IPS-NIHi7 (cell line): ENCODE data around the gene TSPAN15.

ENCODE experiments used
- DNase-seq: peaks from one replicate; pipeline ENCODE4 v3.0.0; 2012; ENCODE audit warnings: mixed read lengths; ENCODE audit errors: extremely low spot score

The TSPAN15 gene

DNA sequence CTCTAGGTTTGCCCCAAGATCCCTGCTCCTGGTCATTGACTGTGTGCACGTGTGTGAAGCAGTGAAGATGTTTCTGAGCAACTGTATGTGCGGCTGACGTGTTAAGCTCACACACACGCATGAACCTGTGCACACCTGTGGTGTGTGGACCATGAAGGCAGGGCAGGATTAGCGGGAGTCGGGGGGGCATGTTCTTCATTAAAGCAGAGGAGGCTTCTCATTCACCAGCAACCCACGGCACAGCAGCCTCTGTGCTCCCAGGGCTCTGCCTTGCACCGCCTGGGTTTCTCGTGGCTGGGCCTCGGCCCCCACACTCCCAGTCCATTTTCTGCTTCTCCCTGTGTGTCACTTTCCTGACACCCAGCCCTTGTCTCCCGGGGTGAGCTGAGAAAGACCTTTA is 33.7 kb upstream of the TSPAN15 start:
- no peak for DNase-seq

DNA sequence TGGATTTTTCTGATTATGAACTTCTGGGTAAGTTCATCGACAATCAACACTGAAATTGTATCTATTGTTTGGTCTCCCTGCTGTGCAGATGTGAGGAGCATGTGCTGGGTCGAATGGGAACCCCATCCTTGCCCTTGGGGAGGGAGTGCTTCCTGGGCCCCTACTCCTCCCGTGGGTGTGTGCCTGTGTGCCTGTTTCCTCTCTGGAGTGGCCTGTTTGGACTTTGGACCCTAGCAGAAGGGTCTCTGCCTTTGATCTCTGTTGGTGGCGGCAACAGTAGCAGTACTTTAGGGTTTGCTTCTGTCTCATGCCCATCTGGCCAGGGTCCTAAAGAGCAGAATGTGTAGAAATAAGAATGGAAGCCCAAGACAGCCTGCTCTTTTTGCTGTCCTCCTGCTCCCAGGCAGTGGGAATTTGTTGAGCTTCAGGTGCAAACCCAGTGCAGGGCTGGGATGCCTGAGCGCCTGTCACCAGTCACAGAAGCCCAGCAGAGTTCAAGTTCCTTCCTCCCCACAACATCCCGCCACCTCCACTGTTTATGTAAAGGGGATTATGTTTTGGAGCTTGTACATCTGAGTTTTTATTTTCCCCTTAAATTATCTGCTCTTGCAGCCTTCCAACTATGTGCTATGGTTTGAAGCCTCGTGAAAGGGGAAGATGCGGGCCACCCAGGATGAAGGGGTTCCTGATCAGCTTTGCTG is 33.1 kb upstream of the TSPAN15 start:
- no peak for DNase-seq

DNA sequence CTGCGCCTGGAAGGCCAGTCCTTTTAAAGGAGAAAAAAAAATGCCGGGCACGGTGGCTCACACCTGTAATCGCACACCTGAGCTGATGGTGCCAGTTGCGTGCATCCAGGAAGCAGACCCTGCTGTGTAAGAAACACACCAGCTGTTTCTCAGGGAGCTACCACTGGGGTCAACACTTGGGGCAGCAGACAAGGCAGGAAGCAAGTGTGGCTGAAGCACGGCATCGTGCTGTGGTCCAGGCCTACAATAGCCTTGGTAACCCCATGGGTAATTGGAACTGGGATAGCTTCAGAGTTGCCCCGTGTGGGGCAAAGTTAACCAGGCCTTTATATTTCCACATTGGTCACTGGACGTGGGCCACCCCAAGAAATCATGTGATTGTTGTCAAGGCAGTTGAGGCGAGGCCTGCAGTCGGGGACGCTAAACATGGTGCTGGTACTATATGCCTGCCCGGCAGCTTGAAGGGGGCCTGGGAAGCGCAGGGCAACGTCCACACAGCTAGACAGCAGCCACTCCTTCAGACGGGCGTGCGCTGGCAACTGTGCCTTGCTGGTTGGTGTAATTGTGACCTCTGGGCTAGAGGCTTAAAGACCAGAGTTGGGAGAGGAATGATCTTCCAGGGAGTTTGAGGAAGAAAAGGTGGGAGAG is 32.0 kb upstream of the TSPAN15 start:
- DNase-seq, result no peak

DNA sequence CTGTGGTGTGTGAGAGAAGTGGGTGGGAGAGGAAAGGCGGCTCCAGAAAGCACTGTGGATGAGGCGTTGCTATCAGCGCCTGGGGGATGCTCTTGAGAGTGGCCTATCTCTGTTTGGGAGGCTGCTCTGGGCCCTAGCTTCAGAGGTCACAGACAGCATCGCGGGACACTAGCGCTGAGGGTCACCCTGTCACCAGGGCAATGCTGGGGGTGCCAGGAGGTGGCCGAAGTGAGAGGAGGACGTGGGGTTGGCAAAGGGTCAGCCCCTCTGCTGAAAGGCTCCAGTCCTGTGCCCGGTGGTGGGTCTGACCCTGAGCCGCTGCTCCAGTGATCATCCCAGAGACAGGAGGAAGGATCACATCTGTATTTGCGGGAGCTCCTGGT is 31.5 kb upstream of the TSPAN15 start:
- DNase-seq, result no peak

DNA sequence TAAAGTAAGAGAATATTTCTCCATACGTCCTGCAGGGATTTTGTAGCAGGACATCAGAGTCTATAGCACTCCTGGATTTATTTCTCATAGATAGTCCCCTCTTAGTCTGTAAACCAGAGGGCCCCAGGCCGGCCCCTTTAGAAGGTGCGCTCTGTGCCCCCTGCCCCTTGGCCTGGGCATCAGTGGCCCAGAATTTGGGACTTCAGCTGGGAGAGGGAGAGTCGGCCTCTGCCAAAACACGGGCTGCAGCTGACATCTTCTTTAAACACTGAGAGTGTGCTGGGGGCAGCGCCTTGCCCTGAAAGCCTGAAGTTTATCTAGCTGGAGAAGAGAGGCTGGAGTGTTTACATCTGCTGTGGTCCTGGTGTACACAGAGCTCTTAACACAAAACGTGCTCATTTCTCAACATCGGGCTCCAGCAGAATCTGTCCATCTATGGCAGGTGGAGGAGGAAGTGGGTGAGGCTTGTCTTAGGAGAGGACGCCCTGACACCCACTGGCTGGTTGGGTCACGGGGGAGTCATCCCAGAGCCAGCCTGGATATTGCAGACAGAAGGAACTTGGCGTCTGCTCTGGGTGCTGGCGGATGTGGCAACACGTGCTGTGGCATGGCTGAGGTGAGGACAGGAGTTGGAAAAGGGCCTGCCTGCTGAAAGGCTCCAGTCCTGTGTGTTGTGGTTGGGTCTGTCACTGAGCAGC is 29.5 kb upstream of the TSPAN15 start:
- no peak for DNase-seq

DNA sequence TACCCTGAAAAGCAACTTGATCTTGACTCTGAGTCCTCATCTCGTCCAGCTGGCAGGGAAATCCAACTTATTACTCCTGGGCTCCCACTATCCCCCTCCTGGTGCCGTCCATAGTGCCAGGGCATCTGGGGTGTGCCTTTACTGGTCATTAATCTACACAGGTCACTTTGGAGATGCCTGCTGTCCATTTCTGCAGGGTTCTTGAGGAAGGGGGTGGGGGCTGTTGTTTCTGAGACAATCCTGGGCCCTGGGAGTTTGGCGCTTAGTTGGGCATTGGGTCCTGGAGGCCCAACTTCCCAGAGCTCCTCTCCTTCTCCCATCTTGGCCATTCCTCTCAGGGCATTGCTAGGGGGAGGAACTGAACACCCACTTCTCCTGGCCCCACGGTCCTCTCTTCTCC is 28.6 kb upstream of the TSPAN15 start:
- no peak for DNase-seq

DNA sequence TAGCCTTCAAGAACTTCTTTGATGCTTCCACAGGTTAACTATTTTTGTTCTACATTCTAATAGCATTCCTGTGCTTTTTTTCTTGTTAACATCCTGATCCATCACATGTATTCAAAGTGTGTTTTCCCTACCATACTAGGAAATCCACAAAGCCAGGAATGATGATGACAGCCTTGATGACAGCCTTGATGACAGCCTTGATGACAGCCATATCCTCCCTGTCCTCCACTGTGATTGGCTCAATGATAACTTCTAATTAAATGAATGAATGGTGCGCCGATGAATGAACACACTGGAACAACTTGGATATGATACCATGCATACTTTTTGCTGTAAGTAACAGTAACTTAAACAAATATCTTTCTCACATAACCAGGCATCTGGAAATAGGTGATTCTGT is 26.2 kb upstream of the TSPAN15 start:
- no peak for DNase-seq

DNA sequence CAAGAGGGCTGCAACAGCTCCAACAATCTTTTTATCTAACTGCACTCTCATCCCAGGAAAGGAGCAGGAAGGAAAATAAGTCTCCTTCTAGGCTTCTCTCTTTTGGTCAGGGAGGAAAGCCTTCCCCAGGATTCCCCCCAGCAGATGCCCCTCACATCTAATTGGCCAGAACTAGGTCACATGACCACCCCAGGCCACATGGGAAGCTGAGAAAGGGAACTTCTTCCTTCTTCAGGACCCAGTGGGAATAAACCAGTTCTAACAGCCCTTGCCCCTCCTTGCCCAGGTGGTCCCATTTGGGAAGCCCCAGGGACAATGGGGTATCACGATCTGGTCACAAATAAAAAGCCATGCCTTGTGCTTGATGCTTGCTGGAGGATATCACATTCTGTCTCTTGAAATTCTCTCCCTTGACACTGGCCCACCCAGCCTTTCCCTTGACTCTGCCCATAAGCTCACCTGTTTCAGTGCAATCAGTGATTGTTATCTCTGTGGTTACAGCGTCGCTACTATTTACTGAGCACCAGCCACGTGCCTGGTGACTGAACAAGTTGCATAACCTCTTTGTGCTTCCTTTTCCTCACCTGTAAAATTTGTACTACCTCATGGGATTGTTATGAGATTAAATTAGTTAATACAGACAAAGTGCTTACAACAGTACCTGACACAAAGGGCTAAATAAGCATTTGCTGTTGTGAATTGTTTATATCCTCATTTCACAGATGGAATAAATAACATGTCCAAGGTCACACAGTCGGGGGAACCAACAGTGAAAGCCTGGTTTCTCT is 25.6 kb upstream of the TSPAN15 start:
- DNase-seq, result no peak

DNA sequence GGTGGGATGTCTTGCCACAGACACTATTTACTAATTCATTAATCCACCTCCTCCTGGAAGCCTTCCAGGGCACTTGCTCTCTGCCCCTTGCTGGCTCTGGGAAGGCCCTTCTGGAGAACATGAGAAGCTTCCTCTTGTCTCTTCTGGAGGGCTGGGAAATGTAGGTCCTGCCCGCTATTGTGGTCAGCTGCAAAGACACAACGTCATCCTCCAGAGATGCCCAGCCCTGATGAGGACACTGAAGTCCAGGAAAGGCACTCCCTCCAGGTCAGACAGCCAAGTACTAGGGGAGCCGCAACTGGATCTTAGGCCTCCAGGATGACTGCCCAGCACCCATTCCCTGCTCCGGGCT is 24.9 kb upstream of the TSPAN15 start:
- no peak for DNase-seq

DNA sequence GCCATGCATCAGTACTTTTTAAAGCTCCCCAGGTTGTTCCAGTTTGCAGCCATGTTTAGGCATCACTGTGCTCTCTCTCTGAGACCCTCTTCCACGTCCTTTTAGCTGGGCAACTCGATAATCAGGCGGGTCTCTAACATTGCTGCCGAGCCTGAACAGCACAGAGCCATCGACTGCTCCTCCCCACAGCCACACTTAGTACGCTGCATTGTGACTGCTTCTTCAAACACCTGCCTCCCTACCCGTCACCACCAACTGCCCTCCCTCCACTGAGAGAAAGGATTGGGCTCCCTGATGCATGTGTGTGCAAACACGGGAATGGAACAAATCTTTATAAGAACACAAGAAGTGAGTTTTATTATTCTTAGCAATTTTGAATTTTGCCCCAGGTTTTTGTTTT is 23.1 kb upstream of the TSPAN15 start:
- no peak for DNase-seq

DNA sequence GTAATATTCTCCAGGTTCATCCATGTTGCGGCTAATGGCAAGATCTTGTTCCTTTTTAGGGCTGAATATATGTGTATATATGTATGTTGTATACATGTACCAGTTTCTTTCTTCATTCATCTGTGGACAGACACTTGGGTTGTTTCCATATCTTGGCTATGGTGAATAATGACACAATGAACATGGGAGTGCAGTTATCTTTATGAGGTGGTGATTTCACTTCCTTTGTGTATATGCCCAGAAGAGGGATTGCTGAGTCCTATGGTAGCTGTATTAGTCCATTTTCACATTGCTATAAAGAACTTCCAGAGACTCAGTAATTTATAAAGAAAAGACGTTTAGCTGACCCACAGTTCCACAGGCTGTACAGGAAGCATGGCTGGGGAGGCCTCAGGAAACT is 17.1 kb upstream of the TSPAN15 start:
- no peak for DNase-seq

DNA sequence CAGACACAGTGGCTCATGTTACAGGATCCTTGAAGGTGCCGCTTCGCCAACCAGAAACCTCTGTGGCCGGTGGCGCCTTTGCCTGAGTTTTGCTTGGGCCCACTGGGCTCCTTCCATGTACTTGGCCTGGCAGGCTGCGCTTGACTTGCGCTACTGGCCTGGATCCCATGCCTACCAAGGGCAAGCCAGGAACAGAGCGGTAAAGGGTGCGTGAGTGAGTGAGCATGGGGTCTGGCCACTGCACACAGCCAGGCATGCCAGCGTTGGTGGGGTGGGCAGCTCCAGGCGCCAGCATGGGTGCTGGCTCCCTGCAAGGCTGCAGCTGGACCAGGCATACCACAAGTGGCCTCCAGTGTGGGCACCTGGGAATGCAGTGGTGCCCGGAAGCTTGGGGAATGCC is 16.3 kb upstream of the TSPAN15 start:
- DNase-seq, result no peak

DNA sequence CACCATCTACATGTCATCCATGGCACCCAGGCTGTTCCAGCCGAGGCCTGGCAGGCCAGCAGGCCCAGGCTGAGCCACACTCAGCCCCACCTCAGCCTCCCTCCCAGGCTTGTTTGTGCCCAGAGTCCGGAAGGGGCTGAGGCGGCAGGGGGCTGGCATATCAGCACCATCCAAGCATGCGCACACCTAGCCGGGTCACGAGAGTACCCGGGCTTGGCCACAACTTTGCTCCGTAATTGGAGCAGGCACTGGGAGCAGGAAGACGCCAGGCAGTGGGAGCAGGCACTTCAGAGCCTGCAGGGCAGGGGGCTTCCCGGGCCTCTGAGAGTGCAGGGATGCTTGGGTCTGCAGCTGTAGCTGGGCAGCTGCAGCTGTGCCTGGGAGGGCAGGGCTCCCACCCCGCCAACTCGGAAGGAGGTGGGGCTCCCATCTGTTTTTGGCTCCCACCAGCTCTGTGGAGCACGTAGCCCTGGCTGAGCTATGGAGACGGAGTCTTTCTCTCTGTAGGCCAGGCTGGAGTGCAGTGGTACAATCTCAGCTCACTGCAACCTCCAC is 15.2 kb upstream of the TSPAN15 start:
- DNase-seq, result no peak

DNA sequence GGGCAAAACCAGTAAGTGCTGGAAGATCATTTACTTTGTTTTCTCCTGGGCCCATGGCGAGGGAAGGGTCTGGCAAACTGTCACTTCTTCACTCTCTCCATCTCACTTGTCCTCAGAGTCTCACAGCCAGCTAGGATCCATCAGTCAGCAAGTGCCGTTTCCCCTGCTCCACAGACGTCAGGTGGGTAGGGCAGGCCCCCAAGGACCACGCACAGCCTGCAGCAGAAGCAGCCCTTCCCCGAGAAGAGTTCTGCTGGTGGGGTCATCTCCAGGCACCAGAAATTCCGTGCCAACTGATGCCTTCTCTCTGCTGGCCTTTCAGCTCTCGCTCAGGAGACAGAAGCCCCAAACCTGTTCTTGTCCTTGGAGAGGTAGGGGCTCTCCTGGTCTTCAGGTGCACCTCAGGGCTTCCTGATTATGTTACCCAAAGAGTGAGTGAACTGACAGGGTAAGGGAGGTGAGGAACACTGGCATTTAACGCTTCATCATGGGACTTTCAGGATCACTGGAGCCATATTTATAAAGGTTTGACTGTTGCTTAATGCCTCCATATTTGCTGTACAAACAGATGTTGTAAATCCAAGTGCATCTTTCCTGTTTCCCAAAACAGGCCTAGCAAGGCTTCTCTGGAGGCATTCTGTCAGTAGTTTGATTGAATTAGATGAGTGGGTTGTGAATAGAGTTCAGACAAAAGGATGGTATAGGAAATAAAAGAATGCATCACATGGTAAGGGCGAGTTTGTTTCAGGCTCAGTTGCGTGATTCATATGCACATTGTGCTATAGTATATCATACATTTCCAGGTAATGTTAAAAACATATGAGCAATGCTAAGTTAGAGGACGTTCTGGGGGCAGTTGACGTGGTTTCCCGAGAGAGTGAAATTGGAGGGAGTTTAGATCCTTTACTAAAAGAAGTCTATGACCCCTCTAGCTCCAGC is 13.7 kb upstream of the TSPAN15 start:
- DNase-seq, result no peak

DNA sequence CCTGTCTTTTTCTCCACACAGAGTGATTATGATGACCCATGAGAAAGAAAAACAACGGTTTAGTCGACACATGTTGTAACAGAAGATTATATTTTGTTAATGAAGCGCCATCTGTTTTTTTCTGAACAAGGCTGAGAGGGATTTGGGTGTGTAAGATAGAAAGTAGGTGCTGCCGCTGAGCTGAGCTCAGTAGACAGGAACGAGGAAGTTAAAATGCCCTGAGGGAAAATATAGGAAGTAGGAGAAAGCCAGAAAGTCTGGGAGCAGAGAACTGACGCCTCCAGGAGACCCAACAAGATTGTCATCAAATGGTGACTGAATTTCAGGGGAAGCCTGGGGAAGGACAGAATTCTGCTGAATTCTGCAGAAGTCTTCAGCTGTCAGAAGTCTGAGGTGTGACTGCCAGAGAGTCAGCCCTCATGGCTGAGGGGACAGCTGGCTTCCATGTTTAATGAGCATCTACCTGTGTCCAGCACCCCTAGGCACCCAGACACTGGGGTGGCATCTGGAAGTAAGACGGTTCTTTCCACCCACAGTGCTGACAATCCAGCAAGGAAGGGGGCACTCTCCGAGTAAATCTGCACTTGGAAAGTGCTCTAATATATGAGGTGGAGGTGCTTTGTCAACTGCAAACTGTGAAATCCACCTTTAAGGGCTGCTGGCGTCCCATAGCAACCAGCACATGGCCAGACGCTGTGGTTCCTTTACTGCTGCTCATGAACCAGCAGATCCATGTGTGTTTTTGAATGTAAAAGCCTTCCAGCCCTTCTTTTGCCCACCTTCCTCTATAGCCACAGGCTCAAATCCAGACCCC is 12.5 kb upstream of the TSPAN15 start:
- DNase-seq, result no peak

DNA sequence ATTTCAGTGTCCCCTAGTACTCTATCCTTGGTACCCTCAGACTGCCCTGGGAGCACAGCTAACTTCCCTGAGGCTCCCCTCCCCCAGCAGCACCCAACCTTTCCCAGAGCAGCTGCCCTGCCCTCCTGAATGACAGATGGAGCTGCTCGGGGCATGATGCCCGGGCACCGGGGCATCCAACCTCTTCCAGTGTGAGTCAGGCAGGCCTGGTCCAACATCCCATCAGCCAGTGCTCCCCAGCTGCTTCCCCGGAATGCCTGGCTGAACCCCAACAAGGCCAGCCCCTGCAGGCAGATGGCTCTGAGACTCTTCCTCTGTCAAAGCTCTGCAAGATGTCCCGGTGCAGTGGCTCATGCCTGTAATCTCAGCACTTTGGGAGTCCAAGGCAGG is 11.9 kb upstream of the TSPAN15 start:
- DNase-seq, result no peak

DNA sequence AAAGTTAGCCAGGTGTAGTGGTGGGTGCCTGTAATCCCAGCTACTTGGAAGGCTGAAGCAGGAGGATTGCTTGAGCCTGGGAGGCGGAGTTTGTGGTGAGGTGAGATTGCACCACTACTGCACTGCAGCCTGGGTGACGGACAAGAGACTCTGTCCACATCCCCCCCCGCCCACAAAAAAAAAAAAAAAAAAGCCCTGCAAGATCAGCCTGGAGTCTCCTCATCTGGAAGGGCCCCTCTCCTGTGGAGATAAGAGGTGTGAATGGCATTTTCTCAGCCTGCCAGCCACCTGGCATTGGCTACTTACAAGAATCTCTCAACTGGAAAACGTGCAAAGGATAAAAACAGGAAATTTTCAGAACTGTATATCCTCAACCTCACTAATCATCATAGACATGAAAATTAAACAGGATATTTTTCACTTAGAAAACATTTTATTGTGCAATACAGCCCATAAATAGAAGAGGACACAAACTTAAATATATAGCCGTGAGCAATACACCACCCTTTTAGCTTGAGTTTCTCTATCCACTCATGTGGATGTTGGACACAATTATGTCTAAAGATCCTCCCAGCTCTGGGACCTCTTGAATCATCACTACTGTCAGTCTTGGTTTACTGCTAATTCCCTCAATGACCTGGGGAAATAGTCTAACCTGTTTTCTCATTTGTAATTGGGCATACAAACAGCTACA is 11.3 kb upstream of the TSPAN15 start:
- no peak for DNase-seq

DNA sequence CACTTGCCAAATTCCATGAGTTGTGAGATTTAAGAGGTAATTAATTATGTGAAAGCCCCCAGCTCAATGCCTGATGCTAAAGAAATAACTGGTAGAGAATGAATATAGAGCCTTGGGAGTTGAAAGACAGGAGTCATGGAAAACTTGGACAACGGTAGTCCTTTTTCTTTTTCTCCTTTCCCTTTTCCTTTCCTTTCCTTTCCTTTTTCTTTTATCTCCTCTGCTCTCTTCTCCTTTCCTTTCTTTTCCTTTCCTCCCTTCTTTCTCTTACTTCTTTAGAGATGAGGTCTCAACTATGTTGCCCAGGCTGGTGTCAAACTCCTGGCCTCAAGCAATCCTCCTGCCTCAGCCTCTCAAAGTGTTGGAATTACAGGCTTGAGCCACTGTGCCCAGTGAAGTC is 7.9 kb upstream of the TSPAN15 start:
- DNase-seq, result no peak

DNA sequence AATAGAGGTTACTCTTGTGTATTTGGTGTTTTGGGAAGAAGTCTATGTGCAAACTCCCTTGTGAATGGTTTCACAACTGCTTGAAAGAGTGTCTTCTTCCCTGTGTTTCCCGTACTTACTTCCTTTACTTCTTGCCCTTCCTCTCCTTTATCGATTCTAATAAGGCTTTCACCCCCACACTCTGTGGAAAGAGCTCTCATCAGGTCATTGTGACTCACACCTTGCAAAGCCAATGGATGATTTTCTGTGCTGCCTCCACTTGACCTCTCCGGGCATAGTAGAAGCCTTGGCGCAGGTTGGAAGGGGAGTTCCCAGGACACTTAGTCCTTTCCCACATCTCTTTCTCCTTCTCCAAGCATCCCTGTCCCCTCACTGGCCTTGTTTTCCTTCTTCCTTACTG is 6.2 kb upstream of the TSPAN15 start:
- no peak for DNase-seq

DNA sequence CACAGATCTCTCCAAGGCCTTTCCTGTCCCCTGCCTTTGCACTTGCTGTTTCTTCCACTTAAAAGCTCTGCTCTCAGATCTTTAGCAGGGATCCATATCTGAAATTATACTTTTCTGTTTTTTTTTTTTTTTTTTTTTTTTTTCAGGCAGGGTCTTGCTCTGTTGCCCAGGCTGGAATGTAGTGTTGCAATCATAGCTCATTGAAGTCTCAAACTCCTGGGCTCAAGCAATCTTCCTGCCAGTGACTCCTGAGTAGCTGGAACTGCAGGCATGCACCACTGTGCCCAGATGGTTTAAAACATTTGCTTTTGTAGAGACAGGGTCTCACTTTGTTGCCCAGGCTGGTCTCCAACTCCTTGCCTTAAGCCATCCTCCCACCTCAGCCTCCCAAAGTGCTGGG is 5.0 kb upstream of the TSPAN15 start:
- DNase-seq, result no peak
